Karpas-422 (cell line): Measurements from ENCODE around the gene GEMIN7. TPM values are rescaled to one million over a fixed set of nuclear protein-coding genes. Genes with fewer than 3 reads are reported as not detected.

Experiments
- DNase-seq: peaks from one replicate; pipeline ENCODE4 v3.0.0-alpha.2; 2015
- H2AFZ ChIP-seq: fragments of 200-600 bp; sonication (generic); 2 replicates; pipeline ENCODE4 v1.6.1; 2014; ENCODE audit warnings: antibody characterized with exemption, low read length, mixed read lengths
- H3K27ac ChIP-seq: fragments of 200-600 bp; sonication (generic); 2 replicates; pipeline ENCODE4 v1.5.1; 2014; ENCODE audit warnings: mild to moderate bottlenecking, low read length, moderate library complexity
- H3K27me3 ChIP-seq: fragments of 200-600 bp; sonication (generic); 2 replicates; pipeline ENCODE4 v1.6.1; 2014; ENCODE audit warnings: low read length, mixed read lengths
- H3K36me3 ChIP-seq: fragments of 200-600 bp; sonication (generic); 2 replicates; pipeline ENCODE4 v1.6.1; 2014; ENCODE audit warnings: low read length, mixed read lengths; ENCODE audit not compliant: insufficient read depth
- H3K4me1 ChIP-seq: fragments of 200-600 bp; sonication (generic); 2 replicates; pipeline ENCODE4 v1.6.1; 2014; ENCODE audit warnings: mild to moderate bottlenecking, low read length, mixed read lengths
- H3K4me2 ChIP-seq: fragments of 200-600 bp; sonication (generic); 2 replicates; pipeline ENCODE4 v1.6.1; 2014; ENCODE audit warnings: low read length, low read depth, mild to moderate bottlenecking; ENCODE audit not compliant: poor library complexity, severe bottlenecking
- H3K4me3 ChIP-seq: fragments of 200-600 bp; sonication (generic); 2 replicates; pipeline ENCODE4 v1.5.1; 2014; ENCODE audit warnings: mild to moderate bottlenecking, antibody characterized with exemption, low read length, mixed read lengths
- H3K79me2 ChIP-seq: fragments of 200-600 bp; sonication (generic); 2 replicates; pipeline ENCODE4 v1.6.1; 2014; ENCODE audit warnings: mild to moderate bottlenecking, low read length, mixed read lengths
- H3K9ac ChIP-seq: fragments of 200-600 bp; sonication (generic); 2 replicates; pipeline ENCODE4 v1.6.0; 2014; ENCODE audit warnings: low read length
- H3K9me2 ChIP-seq: fragments of 200-600 bp; sonication (generic), shearing (Covaris generic); replicated peaks from 2 replicates; pipeline ENCODE4 v1.6.0; 2014; ENCODE audit warnings: mild to moderate bottlenecking, low read length, moderate library complexity; ENCODE audit not compliant: insufficient read depth
- H3K9me3 ChIP-seq: fragments of 300-700, 200-600 bp; sonication (generic); 2 replicates; pipeline ENCODE4 v1.6.1; 2014; ENCODE audit warnings: low read length, mixed read lengths
- H4K20me1 ChIP-seq: fragments of 200-600 bp; sonication (generic); 2 replicates; pipeline ENCODE4 v1.6.1; 2014; ENCODE audit warnings: mild to moderate bottlenecking, antibody characterized with exemption, low read length, low read depth; ENCODE audit not compliant: insufficient read depth
- total RNA-seq: library from RNA; depleted of rRNA; stranded (reverse); fragments of >200 nt; shearing (Covaris generic); gene quantifications from 2 replicates; pipeline ENCODE4 v1.2.3, GENCODE V29; 2014; ENCODE audit warnings: low replicate concordance; rRNA removed

The GEMIN7 gene, protein sequence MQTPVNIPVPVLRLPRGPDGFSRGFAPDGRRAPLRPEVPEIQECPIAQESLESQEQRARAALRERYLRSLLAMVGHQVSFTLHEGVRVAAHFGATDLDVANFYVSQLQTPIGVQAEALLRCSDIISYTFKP
- total RNA-seq: 85.2 and 91.1 TPM in 2 replicates

DNA sequence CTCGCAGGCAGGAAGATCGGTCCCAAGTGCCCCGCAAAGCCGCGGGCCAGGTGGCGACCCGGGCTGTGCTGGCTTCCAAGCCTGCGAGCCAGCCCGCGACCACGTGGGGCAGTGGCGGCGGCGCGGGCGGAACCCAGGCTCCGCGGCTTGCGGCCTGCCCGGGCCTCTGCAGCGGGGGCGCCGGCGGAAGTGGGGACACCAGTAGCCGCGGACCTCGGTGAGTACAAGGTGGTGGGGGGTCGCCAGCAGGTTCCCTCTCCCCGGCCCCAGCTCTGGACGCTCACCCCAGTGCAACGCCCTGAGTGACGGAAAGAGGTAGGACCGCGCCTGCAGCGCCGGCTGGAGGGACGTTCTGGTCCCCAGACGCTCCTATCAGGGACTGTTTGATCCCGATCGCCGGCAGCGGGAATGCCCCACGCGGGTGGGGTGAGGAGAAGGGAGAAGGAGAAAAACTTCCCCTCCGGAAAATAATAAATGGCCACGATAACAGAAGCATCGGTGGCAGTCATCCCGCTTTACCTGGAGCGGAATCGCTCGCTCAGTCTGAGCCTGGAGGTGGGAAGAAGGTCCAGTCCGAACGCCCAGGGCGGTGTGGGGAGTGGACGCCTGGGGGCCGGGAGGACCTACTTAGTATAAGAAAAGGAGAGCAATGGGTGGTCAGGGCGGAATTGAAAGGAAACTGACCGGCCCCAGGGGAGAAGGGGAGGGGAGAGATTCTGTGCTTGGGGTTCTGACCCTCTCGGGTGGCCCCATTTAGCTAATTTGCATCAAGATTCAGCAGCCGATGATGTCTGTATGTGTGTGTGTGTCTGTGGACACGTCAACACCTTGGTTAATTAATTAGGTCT, at the start of gene GEMIN7:
Gene GEMIN7, plus strand, starts transcription at position 198 of the 848 bp plus-strand sequence. CDS start 10,855 bp downstream, outside the sequence.
- peaks cover 81% of the 10 kb centered on the region for H3K79me2 ChIP-seq

DNA sequence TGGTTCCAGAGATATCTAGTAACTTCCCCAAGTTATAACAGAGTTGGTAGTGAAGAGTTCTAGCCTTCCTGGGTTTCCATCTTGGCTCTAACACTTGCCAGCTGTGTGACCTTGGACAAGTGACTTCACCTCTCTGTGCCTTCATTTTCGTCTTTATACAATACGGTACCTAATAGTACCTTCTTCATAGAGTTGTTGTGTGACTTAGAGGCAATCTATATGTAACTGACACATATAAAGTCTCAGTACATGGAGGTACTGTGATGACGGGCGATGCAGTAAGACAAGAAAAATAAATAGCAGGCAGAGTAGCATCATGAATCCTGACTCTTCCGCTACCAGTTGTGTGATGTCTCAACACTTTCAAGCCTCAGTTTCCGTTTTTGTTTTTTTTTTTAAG, 48.2 kb upstream of the GEMIN7 start:
- Histone ChIP-seq H3K36me3 (no peaks in the 10 kb centered on the region), H3K4me3 (no peak overlapping the region), H3K9me3 (no peaks in the 10 kb centered on the region), H3K79me2 (no peaks in the 10 kb centered on the region), H3K4me2 (no peak overlapping the region), H3K4me1 (no peaks in the 10 kb centered on the region), H3K27me3 (no peaks in the 10 kb centered on the region), H3K9ac (no peak overlapping the region), H3K27ac (no peak overlapping the region), H3K9me2 (no peaks in the 10 kb centered on the region), H2AFZ (no peak overlapping the region), H4K20me1 (no peaks in the 10 kb centered on the region)
- DNase-seq: no peak

More for the DNA sequence above, at the start of gene GEMIN7:
- peak within 1 kb of the TSS; percentile 91 for H3K4me2 ChIP-seq
- peaks cover 45% of the 10 kb centered on the region for H3K4me1 ChIP-seq
- H2AFZ ChIP-seq: peak within 1 kb of the TSS; percentile 57; the same call in 1 of the 2 replicates
- H3K9ac ChIP-seq: peak within 1 kb of the TSS; percentile 98
- DNase-seq: peak; percentile 94
- H3K27ac ChIP-seq: peak within 1 kb of the TSS; percentile 96
- H4K20me1 ChIP-seq: peaks cover 21% of the 10 kb centered on the region
- H3K9me3 ChIP-seq: no peaks in the 10 kb centered on the region
- H3K9me2 ChIP-seq: no peaks in the 10 kb centered on the region
- H3K4me3 ChIP-seq: peak within 1 kb of the TSS; percentile 94
- H3K36me3 ChIP-seq: peaks cover 30% of the 10 kb centered on the region
- H3K27me3 ChIP-seq: no peaks in the 10 kb centered on the region

DNA sequence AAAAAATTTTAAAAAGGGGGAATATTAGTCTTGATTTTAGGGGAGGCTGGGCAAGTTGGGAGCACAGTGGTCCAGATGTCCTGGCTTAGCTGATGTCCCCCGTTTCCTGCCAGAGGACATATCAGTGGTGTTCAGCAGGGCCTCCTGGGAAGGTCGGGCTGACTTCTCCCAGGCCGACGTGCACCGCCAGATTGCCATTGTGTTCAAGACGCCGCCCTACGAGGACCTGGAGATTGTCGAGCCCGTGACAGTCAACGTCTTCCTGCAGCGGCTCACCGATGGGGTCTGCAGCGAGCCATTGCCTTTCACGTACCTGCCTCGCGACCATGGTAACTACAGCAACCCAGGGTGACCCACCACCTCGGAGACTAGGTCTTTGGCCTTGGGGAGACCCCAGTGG, 46.6 kb upstream of the GEMIN7 start:
- no peaks in the 10 kb centered on the region for H3K27me3 ChIP-seq
- H4K20me1 ChIP-seq: no peaks in the 10 kb centered on the region
- no peak overlapping the region for H3K9ac ChIP-seq
- DNase-seq: no peak
- no peaks in the 10 kb centered on the region for H3K4me1 ChIP-seq
- no peaks in the 10 kb centered on the region for H3K79me2 ChIP-seq
- H3K36me3 ChIP-seq: no peaks in the 10 kb centered on the region
- H3K4me2 ChIP-seq: no peak overlapping the region
- no peaks in the 10 kb centered on the region for H3K9me3 ChIP-seq
- H3K9me2 ChIP-seq: no peaks in the 10 kb centered on the region
- no peak overlapping the region for H3K27ac ChIP-seq
- no peak overlapping the region for H3K4me3 ChIP-seq
- H2AFZ ChIP-seq: no peak overlapping the region

DNA sequence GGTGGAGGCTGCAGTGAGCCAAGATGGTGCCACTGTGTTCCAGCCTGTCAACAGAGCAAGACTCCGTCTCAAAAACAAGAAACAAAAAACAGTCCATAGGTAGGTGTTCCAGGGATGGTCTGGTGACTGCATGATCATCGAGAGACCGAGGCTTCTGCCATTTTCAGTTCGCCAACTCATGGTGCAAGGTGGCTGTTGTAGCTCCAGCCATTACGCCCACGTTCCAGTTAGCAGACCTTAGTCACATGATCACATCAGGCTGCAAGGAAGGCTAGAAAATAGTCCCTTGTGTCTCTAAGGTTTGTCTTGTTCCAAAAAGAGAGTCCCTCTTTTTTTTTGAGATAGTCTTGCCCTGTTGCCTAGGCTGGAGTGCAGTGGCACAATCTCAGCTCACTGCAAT, 43.3 kb upstream of the GEMIN7 start:
- Histone ChIP-seq H3K9ac (no peak overlapping the region), H3K9me3 (no peaks in the 10 kb centered on the region), H3K4me1 (peaks cover 20% of the 10 kb centered on the region), H4K20me1 (peaks cover 18% of the 10 kb centered on the region), H3K79me2 (peaks cover 19% of the 10 kb centered on the region), H3K9me2 (no peaks in the 10 kb centered on the region), H3K4me3 (no peak overlapping the region), H3K36me3 (peaks cover 8% of the 10 kb centered on the region), H3K27ac (no peak overlapping the region), H3K27me3 (no peaks in the 10 kb centered on the region), H2AFZ (no peak overlapping the region), H3K4me2 (no peak overlapping the region)
- DNase-seq: no peak

DNA sequence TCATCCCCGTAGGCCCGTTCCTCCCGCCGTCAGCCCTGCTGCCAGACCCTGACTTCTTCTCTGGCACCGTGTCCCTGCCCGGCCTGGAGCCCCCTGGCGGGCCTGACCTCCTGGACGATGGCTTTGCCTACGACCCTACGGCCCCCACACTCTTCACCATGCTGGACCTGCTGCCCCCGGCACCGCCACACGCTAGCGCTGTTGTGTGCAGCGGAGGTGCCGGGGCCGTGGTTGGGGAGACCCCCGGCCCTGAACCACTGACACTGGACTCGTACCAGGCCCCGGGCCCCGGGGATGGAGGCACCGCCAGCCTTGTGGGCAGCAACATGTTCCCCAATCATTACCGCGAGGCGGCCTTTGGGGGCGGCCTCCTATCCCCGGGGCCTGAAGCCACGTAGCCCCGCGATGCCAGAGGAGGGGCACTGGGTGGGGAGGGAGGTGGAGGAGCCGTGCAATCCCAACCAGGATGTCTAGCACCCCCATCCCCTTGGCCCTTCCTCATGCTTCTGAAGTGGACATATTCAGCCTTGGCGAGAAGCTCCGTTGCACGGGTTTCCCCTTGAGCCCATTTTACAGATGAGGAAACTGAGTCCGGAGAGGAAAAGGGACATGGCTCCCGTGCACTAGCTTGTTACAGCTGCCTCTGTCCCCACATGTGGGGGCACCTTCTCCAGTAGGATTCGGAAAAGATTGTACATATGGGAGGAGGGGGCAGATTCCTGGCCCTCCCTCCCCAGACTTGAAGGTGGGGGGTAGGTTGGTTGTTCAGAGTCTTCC, 41.5 kb upstream of the GEMIN7 start:
- Histone ChIP-seq H3K36me3 (peaks cover 18% of the 10 kb centered on the region), H3K9me2 (no peaks in the 10 kb centered on the region), H3K9ac (no peak overlapping the region), H3K4me3 (no peak overlapping the region), H3K4me1 (peaks cover 21% of the 10 kb centered on the region), H3K27ac (no peak overlapping the region), H2AFZ (no peak overlapping the region), H3K9me3 (no peaks in the 10 kb centered on the region), H3K79me2 (peaks cover 35% of the 10 kb centered on the region), H4K20me1 (peaks cover 28% of the 10 kb centered on the region), H3K27me3 (no peaks in the 10 kb centered on the region), H3K4me2 (no peak overlapping the region)
- DNase-seq: no peak

DNA sequence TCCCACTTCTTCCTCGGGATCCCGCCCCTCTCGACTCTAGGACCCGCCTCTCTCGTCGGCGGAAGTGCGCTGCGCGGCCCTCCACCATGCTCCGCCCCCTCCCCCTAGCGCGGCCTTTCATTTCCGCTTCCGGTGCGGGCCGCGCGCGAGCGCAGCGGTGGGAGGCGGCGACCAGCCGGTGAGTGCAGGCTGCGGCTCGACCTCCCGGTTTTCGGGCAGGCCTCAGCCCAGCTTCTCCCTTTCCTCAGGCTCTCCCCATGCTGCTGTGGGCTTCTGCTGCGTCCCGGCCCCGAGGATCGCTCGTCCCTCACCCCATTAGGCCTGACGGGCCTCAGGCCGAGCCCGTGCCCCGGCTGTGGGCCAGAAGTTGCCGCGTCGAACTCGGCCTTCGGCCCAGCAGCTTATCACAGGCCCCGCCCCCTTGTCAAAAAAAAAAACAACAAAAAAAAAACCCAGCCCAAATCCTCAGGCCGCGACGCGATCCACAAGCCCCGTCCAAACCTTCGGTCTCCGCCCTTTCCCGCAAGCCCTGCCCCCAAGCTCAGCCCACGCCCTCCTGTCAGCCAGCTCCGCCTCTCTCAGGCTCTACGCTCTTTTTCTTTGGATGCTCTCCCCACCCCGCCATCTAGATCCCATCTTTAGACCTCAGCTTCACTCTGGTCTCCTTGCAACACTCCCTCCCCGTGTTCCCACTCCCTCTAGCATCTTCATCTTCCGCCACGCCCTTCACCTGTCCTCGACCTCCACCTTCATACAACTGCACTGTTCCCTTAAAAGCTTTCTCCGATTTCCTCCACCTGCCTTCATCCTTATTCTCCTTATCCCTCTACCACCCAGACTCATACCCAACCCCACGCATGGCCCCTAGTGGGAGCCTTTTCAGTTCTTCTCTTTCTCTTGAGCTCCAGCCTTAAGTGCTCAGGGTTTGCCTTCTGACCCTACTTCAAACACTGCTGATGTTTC, 39.8 kb upstream of the GEMIN7 start, which contains the start of gene CLASRP:
Gene CLASRP, plus strand, starts transcription at position 115 of the 963 bp plus-strand sequence. CDS start 1,168 bp downstream, outside the sequence.
- DNase-seq: peak; percentile 95
- Histone ChIP-seq H3K4me3 (peak within 1 kb of the TSS; percentile 99), H3K4me2 (peak within 1 kb of the TSS; percentile 98), H3K36me3 (peaks cover 18% of the 10 kb centered on the region), H3K9me2 (no peaks in the 10 kb centered on the region), H3K27me3 (no peaks in the 10 kb centered on the region), H2AFZ (no peak within 1 kb of the TSS), H3K27ac (peak within 1 kb of the TSS; percentile 71), H3K79me2 (peaks cover 47% of the 10 kb centered on the region), H4K20me1 (peaks cover 32% of the 10 kb centered on the region), H3K9me3 (no peaks in the 10 kb centered on the region), H3K4me1 (peaks cover 21% of the 10 kb centered on the region), H3K9ac (peak within 1 kb of the TSS; percentile 100)

DNA sequence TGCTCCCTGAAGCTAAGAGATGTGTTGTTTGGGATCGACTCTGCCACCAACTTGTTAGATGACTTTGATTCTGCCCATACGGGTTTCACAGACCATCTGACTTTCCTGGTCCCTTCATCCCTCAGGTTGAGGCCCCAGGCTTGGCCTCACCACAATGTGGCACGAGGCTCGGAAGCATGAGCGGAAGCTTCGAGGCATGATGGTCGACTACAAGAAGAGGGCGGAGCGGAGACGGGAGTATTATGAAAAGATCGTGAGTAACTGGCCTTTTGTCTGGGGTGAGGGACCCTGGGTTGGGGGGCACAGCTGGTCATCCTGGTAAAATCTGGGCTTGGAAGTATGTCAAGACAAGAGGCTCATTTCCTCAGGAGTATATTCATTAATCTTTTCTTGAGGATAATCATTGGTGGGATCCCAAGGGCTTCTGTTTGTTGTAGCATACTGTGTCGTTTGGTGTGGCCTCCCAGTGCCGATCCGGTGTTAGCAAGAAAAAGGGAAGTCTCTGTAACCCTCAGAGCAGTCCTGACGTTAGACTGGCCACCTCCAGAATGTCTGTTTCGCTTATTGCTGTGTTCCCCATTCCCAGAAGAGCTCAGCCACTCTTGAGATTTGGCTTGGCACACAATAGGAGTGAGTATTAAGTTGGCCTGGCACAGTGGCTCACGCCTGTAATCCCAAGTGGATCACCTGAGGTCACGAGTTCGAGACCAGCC, 38.8 kb upstream of the GEMIN7 start:
- no peaks in the 10 kb centered on the region for H3K27me3 ChIP-seq
- no peak overlapping the region for H3K27ac ChIP-seq
- H2AFZ ChIP-seq: no peak overlapping the region
- peaks cover 29% of the 10 kb centered on the region for H3K4me1 ChIP-seq
- H3K9me2 ChIP-seq: no peaks in the 10 kb centered on the region
- H3K4me2 ChIP-seq: peak overlapping the region; percentile 98
- H3K79me2 ChIP-seq: peaks cover 57% of the 10 kb centered on the region
- peaks cover 18% of the 10 kb centered on the region for H3K36me3 ChIP-seq
- peaks cover 32% of the 10 kb centered on the region for H4K20me1 ChIP-seq
- H3K9ac ChIP-seq: peak overlapping the region; percentile 100
- DNase-seq: no peak
- no peaks in the 10 kb centered on the region for H3K9me3 ChIP-seq
- H3K4me3 ChIP-seq: peak overlapping the region; percentile 99
